GM21526 (cell line): ENCODE measurements around the gene CELF5.
"Not testable (repeated sequence)": the region's sequence is repeated elsewhere in the genome, so short reads cannot be mapped to it uniquely, and the experiment has no call there.

Source experiments
- ATAC-seq: cut with Tn5 transposase; IDR thresholded peaks from one replicate; pipeline ENCODE4 v1.9.1; 2021; ENCODE audit warnings: moderate library complexity; ENCODE audit not compliant: unreplicated experiment, low FRiP score

The CELF5 gene

GRCh38 chr19:3336680-3337523, 112.4 kb downstream of the CELF5 start:
- ATAC-seq, result no peak

- ATAC-seq, result no peak
Measured at GRCh38 chr19:3338541-3339181, 114.2 kb downstream of the CELF5 start.

GRCh38 chr19:3340340-3340739, 115.9 kb downstream of the CELF5 start:
- ATAC-seq, result no peak

GRCh38 chr19:3342246-3342645, 117.8 kb downstream of the CELF5 start:
- no peak for ATAC-seq

GRCh38 chr19:3342962-3343361, 118.5 kb downstream of the CELF5 start:
- ATAC-seq, result not testable (repeated sequence)

GRCh38 chr19:3343619-3344502, 119.4 kb downstream of the CELF5 start:
- no peak for ATAC-seq

GRCh38 chr19:3344608-3345598, 120.4 kb downstream of the CELF5 start:
- no peak for ATAC-seq

- no peak for ATAC-seq
Measured at GRCh38 chr19:3345850-3346460, 121.5 kb downstream of the CELF5 start.
